PFSK-1 (cell line): ENCODE measurements around the gene GAREM2.

ENCODE experiments used
- FOXP2 ChIP-seq: optimal IDR thresholded peaks from 2 replicates; pipeline ENCODE3; 2011; ENCODE audit warnings: borderline replicate concordance, control low read depth, inconsistent platforms; ENCODE audit not compliant: insufficient read depth; ENCODE audit errors: extremely low read length, extremely low read depth
- POLR2AphosphoS5 ChIP-seq: IDR thresholded peaks from 2 replicates; pipeline ENCODE4 v1.6.1; 2012; ENCODE audit warnings: low read depth, mild to moderate bottlenecking, control low read depth, low read length, moderate library complexity
- SIN3A ChIP-seq: IDR thresholded peaks from 2 replicates; pipeline ENCODE4 v1.6.1; 2012; ENCODE audit warnings: mild to moderate bottlenecking, low read length, moderate library complexity, borderline replicate concordance; ENCODE audit not compliant: insufficient read depth
- TAF1 ChIP-seq: IDR thresholded peaks from 2 replicates; pipeline ENCODE4 v1.6.1; 2012; ENCODE audit warnings: low read length, control low read depth, borderline replicate concordance; ENCODE audit not compliant: insufficient read depth
- TF ChIP-seq, protein P1 (sequence below), 2 experiments: IDR thresholded peaks; 2 replicates each; pipeline versions ENCODE4 v1.6.1 to v1.8.0; 2011 to 2012; ENCODE audit warnings: low read depth in 2 of 2, low read length in 2 of 2, control low read depth in 1 of 2, inconsistent platforms in 1 of 2, mild to moderate bottlenecking in 1 of 2, moderate library complexity in 1 of 2; ENCODE audit not compliant: insufficient read depth in 1 of 2

GAREM2 gene

GRCh38 chr2:26130763-26131162, 42.1 kb upstream of the GAREM2 start:
- TF ChIP-seq FOXP2 (no peak), SIN3A (no peak), TAF1 (no peak)
- TF ChIP-seq, protein P1, sequence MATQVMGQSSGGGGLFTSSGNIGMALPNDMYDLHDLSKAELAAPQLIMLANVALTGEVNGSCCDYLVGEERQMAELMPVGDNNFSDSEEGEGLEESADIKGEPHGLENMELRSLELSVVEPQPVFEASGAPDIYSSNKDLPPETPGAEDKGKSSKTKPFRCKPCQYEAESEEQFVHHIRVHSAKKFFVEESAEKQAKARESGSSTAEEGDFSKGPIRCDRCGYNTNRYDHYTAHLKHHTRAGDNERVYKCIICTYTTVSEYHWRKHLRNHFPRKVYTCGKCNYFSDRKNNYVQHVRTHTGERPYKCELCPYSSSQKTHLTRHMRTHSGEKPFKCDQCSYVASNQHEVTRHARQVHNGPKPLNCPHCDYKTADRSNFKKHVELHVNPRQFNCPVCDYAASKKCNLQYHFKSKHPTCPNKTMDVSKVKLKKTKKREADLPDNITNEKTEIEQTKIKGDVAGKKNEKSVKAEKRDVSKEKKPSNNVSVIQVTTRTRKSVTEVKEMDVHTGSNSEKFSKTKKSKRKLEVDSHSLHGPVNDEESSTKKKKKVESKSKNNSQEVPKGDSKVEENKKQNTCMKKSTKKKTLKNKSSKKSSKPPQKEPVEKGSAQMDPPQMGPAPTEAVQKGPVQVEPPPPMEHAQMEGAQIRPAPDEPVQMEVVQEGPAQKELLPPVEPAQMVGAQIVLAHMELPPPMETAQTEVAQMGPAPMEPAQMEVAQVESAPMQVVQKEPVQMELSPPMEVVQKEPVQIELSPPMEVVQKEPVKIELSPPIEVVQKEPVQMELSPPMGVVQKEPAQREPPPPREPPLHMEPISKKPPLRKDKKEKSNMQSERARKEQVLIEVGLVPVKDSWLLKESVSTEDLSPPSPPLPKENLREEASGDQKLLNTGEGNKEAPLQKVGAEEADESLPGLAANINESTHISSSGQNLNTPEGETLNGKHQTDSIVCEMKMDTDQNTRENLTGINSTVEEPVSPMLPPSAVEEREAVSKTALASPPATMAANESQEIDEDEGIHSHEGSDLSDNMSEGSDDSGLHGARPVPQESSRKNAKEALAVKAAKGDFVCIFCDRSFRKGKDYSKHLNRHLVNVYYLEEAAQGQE (IDR thresholded peaks at IDR 0.05; ENCODE audit: insufficient read depth in 1 of 2, low read depth in 2 of 2, low read length in 2 of 2) = no peak

DNA sequence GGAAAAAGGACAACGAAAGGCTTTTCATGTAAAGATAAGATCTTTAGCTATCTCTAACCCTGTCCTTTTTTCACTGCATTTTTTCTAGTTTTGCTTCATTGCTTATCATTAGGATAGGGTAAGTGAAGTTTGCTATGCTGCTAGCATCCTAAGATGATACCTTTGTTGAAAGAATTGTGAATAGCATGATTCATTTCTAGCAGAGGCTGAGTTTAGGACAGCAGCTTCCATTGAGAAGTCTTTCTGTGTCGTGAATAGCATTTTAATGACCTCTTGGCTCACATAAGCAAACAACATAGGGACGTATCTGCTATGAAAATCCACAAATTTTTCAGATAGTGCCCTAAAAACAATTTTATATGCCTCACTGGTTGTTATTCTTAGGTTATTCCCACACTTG, 36.4 kb upstream of the GAREM2 start:
- TF ChIP-seq FOXP2 (no peak), TAF1 (no peak), POLR2AphosphoS5 (no peak), SIN3A (no peak)
- TF ChIP-seq, protein P1 (IDR thresholded peaks at IDR 0.05; ENCODE audit: insufficient read depth in 1 of 2, low read depth in 2 of 2, low read length in 2 of 2) = no peak

- TF ChIP-seq SIN3A (no peak), POLR2AphosphoS5 (peak; percentile 48; the same call in 1 of the 2 replicates), FOXP2 (no peak), TAF1 (no peak)
- TF ChIP-seq, protein P1 (IDR thresholded peaks at IDR 0.05; ENCODE audit: insufficient read depth in 1 of 2, low read depth in 2 of 2, low read length in 2 of 2) = no peak
These were observed 33.4 kb upstream of the GAREM2 start for GRCh38 chr2:26139269-26140183.

DNA sequence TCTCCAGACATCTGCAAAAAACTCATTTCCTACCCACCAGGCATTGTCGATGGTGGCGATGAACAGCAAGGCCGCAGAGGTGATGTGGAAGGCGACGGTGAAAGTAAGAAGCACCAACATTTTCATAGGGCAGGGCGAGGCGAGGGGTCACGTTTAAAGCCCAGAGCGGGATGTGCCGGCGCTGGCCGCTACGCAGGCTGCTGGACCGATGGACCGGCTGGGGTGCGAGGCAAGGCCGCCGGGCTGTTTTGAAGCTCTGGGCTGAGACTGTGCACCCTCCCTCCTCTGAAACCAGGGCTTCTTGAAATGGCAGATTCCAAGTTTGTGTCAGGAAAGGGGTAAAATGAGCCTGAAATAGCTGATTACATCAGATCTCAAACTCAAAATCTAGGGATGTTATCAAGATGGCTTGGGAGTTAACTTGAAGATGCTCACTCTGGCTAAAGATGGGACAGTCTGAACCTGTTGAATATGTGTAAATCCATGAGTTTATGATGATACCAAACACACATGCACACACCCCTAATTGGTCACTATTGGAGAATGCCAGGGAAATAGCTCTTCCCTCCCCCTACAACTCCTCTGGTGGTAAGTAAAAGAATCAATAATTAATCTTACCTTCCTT, 31.6 kb upstream of the GAREM2 start:
- TF ChIP-seq TAF1 (no peak), SIN3A (no peak), POLR2AphosphoS5 (no peak), FOXP2 (no peak)
- TF ChIP-seq, protein P1 (IDR thresholded peaks at IDR 0.05; ENCODE audit: insufficient read depth in 1 of 2, low read depth in 2 of 2, low read length in 2 of 2) = no peak
